ENCODE measurements around the gene HOXC5. TPM values are rescaled to one million over a fixed set of nuclear protein-coding genes. Genes with fewer than 3 reads are reported as not detected.

Gene HOXC5
- total RNA-seq, 1 donor from 2014 or later: not detected

- Mint-ChIP-seq H3K9me3 (ENCODE audit: unreplicated experiment) (peaks cover 18% of the 10 kb centered on the region), H3K27me3 (ENCODE audit: low read depth, unreplicated experiment) (peaks cover 84% of the 10 kb centered on the region), H3K4me3 (ENCODE audit: unreplicated experiment) (no peak overlapping the region), H3K27ac (ENCODE audit: unreplicated experiment) (no peak overlapping the region), H3K4me1 (ENCODE audit: low read depth, unreplicated experiment) (no peaks in the 10 kb centered on the region), H3K36me3 (ENCODE audit: low read depth, unreplicated experiment) (no peaks in the 10 kb centered on the region)
- H3K9me3 ChIP-seq (ENCODE audit: insufficient read depth, low read depth, low read length): no peaks in the 10 kb centered on the region
- H3K79me2 ChIP-seq (ENCODE audit: insufficient read depth, low read length): no peaks in the 10 kb centered on the region
- no peak overlapping the region for H3K9ac ChIP-seq (ENCODE audit: low read length)
- TF ChIP-seq CTCF (IDR thresholded peaks at IDR 0.05; ENCODE audit: insufficient read depth, low read depth, low read length): no peak
- TF ChIP-seq EZH2 (IDR thresholded peaks at IDR 0.05; ENCODE audit: insufficient read depth, low read length): peak; percentile 54
- no peak overlapping the region for H3K4me3 ChIP-seq (ENCODE audit: insufficient read depth, low read depth, low read length)
- DNase-seq (ENCODE audit: low read depth): no peak
- no peak overlapping the region for H3K27ac ChIP-seq (ENCODE audit: low read depth, low read length)
- H4K20me1 ChIP-seq (ENCODE audit: insufficient read depth, low read length): no peaks in the 10 kb centered on the region
- H3K27me3 ChIP-seq (ENCODE audit: insufficient read depth, low read length): peaks cover 84% of the 10 kb centered on the region
- H3K4me2 ChIP-seq (ENCODE audit: low read length): no peak overlapping the region
- FAIRE-seq: no peak
- H3K4me1 ChIP-seq (ENCODE audit: insufficient read depth, low read length): no peaks in the 10 kb centered on the region
- no peak overlapping the region for H2AFZ ChIP-seq (ENCODE audit: low read depth, low read length)
- H3K36me3 ChIP-seq (ENCODE audit: insufficient read depth, low read length): no peaks in the 10 kb centered on the region
These were observed 17.6 kb upstream of the HOXC5 start for GRCh38 chr12:54015018-54015931.

DNA sequence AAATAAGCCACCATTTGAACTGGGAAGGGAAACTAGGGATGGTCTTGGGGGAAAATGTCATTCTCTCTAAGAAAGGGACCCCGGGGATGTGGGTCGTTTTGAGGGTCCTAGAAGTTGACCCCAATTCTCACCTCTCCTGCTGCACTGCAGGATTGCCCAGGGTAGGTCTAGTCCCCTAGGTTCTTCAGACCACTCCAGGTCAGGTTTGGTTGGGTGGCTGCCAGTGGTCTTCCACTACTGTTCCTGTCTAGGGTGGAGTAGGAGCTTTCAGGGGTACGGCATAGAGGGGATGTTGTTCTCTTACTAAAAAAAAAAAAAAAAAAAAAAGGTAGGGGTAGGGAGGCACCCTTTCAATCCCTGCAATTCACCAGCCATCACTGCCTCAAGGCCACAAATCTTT, 16.8 kb upstream of the HOXC5 start:
- H3K4me3 Mint-ChIP-seq (ENCODE audit: unreplicated experiment): no peak overlapping the region
- FAIRE-seq: no peak
- no peak overlapping the region for H3K27ac Mint-ChIP-seq (ENCODE audit: unreplicated experiment)
- Histone ChIP-seq H3K4me1 (ENCODE audit: insufficient read depth, low read length) (no peaks in the 10 kb centered on the region), H3K79me2 (ENCODE audit: insufficient read depth, low read length) (no peaks in the 10 kb centered on the region), H3K4me2 (ENCODE audit: low read length) (no peak overlapping the region), H3K4me3 (ENCODE audit: insufficient read depth, low read depth, low read length) (no peak overlapping the region), H3K36me3 (ENCODE audit: insufficient read depth, low read length) (no peaks in the 10 kb centered on the region), H3K27me3 (ENCODE audit: insufficient read depth, low read length) (peaks cover 84% of the 10 kb centered on the region), H3K27ac (ENCODE audit: low read depth, low read length) (no peak overlapping the region), H3K9ac (ENCODE audit: low read length) (no peak overlapping the region), H4K20me1 (ENCODE audit: insufficient read depth, low read length) (no peaks in the 10 kb centered on the region), H2AFZ (ENCODE audit: low read depth, low read length) (no peak overlapping the region), H3K9me3 (ENCODE audit: insufficient read depth, low read depth, low read length) (no peaks in the 10 kb centered on the region)
- no peak for DNase-seq (ENCODE audit: low read depth)
- H3K9me3 Mint-ChIP-seq (ENCODE audit: unreplicated experiment): peaks cover 18% of the 10 kb centered on the region
- no peaks in the 10 kb centered on the region for H3K36me3 Mint-ChIP-seq (ENCODE audit: low read depth, unreplicated experiment)
- H3K27me3 Mint-ChIP-seq (ENCODE audit: low read depth, unreplicated experiment): peaks cover 84% of the 10 kb centered on the region
- H3K4me1 Mint-ChIP-seq (ENCODE audit: low read depth, unreplicated experiment): no peaks in the 10 kb centered on the region
- TF ChIP-seq EZH2 (IDR thresholded peaks at IDR 0.05; ENCODE audit: insufficient read depth, low read length): no peak
- TF ChIP-seq CTCF (IDR thresholded peaks at IDR 0.05; ENCODE audit: insufficient read depth, low read depth, low read length): no peak

DNA sequence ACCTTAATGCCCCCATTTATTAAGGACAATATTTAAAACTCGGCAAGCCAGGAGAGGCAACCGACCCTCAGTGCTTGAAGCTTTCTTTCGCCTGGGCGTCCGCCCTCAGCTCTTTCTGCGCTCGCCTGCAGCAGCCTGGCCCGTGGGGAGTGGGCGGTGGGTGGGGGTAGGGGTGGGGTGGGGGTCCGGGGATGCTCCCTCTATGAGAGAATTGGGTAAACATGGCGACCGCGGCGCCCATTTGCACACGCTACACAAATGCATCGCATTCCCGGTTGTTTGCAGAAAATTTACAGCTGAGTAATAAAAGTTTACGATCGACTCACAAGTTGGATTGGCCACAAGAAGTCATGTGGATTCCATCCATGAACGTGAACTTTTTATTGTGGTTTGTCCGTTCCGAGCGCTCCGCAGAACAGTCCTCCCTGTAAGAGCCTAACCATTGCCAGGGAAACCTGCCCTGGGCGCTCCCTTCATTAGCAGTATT, 16.3 kb upstream of the HOXC5 start:
- peaks cover 19% of the 10 kb centered on the region for H3K9me3 Mint-ChIP-seq (ENCODE audit: unreplicated experiment)
- H3K27me3 ChIP-seq (ENCODE audit: insufficient read depth, low read length): peaks cover 83% of the 10 kb centered on the region

More for the DNA sequence above, 16.3 kb upstream of the HOXC5 start:
- H3K4me2 ChIP-seq (ENCODE audit: low read length): no peak overlapping the region
- H3K27ac ChIP-seq (ENCODE audit: low read depth, low read length): no peak overlapping the region
- Mint-ChIP-seq H3K36me3 (ENCODE audit: low read depth, unreplicated experiment) (no peaks in the 10 kb centered on the region), H3K4me3 (ENCODE audit: unreplicated experiment) (no peak overlapping the region), H3K4me1 (ENCODE audit: low read depth, unreplicated experiment) (no peaks in the 10 kb centered on the region), H3K27ac (ENCODE audit: unreplicated experiment) (no peak overlapping the region), H3K27me3 (ENCODE audit: low read depth, unreplicated experiment) (peaks cover 84% of the 10 kb centered on the region)
- H3K4me1 ChIP-seq (ENCODE audit: insufficient read depth, low read length): no peaks in the 10 kb centered on the region
- H3K79me2 ChIP-seq (ENCODE audit: insufficient read depth, low read length): no peaks in the 10 kb centered on the region
- no peak overlapping the region for H3K9ac ChIP-seq (ENCODE audit: low read length)
- no peak overlapping the region for H3K4me3 ChIP-seq (ENCODE audit: insufficient read depth, low read depth, low read length)
- no peaks in the 10 kb centered on the region for H3K36me3 ChIP-seq (ENCODE audit: insufficient read depth, low read length)
- no peaks in the 10 kb centered on the region for H4K20me1 ChIP-seq (ENCODE audit: insufficient read depth, low read length)
- FAIRE-seq (no peak), DNase-seq (ENCODE audit: low read depth) (no peak)
- TF ChIP-seq EZH2 (IDR thresholded peaks at IDR 0.05; ENCODE audit: insufficient read depth, low read length) (no peak), CTCF (IDR thresholded peaks at IDR 0.05; ENCODE audit: insufficient read depth, low read depth, low read length) (no peak)
- no peaks in the 10 kb centered on the region for H3K9me3 ChIP-seq (ENCODE audit: insufficient read depth, low read depth, low read length)
- no peak overlapping the region for H2AFZ ChIP-seq (ENCODE audit: low read depth, low read length)
